Measurements from ENCODE around the gene TRPM1.

TRPM1 gene

DNA sequence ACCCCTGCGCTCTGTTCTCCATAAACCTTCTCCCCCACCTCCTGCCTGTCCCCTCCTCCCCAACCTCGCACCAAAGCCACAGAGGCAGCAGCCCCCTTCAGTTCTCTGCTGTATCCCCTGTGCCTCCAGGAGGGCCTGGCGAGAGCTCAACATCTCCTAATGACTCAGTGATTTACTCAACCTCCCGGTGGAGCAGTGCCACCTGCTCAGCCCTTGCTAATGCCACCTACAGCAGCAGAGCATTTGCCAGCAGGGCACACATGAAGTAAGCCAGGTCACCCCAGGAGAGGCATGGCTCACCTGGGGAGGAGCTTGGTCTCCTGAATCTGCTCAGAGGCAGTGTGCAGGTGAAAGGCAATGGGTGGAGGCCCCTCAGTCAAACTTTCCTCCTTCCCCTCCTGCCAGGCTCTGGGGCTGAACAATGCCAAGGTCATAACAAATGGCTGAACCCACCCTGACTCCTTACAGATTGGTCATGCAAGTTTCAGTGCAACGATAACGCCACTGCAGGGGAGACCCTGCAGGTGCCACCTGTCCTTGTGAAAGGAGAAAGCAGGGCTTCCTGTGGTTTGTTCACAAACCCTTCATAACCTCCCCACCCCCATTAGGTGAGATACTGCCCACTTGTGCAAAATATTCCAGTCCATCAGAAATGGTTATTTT is 19.8 kb downstream of the TRPM1 start:
- no peak for DNase-seq

DNA sequence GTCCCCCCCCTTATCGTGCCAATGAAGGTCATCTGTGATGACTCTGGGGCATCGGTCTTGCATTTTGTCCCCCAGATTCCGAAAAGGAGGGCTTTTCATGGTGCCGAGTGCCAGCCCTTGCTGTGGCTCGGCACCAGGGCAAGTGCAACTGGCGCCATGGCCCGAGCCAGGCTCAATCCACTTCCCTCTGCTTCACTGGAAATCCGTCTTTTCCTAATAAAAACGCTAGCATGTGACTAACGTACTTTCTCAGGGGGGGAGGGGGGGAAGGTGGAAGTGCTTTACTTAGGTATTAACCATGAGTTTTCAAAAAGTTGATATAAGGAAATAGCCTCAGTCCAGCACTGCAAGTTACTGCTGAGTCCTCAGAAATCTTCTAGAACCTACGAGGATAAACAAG is 20.5 kb downstream of the TRPM1 start:
- DNase-seq = no peak

DNA sequence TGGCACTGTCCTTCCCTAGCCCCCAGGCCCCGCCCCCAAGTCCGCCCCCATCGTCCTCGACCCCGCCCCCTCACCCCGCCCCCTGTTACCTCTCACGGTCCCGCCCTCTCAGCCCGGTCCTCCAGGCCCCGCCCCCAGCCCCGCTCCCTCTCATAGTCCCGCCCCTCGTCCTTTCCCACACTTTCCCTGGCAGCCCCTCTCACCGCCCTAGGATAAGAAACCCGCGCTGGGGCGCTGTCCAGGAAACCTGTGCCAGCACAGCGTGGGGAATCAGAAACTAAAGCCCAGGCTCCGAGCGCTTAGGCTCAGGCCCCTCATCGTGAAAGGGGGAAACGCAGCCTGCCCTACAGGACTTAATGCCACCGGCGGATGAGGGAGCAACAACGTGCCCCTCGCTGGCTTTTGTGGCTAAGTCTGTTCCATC is 20.9 kb downstream of the TRPM1 start:
- DNase-seq = no peak

DNA sequence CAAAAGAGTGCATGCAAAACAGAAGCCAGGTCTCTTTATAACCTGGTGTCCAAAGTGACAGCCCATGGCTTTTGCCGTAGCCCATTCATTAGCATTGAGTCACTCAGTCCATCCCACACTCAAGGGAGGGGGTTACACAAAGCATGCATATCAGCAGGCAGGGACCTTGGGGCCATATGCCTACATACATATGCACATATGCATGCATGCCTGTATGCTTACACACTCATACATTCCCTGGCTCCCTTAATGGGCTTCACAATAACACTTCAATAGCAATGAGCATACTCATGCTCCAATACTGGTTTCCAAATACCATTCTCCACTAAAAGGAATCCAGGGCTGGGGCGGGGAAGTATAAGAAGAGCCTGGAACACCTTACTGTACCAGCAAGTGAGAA is 22.0 kb downstream of the TRPM1 start:
- DNase-seq = no peak

DNA sequence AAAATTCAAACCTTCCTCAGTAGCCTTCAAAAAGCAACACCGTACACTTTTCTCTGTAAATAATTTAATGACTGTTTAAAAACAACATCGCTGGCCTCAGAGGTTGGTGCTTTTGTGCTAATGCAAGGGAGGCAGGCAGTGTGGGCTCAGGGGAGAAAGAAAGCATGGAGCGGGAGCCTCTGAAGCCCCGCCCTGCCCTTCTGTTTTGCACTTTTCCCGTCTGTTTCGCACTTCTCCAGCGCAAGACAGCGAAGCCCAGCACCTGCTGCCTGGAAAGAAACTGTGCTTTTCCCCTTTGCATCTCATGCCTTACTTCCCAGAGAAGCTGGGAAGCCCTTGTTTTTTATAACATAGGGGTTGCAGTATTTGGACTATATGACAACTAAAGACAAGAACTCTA is 23.1 kb downstream of the TRPM1 start:
- no peak for DNase-seq

DNA sequence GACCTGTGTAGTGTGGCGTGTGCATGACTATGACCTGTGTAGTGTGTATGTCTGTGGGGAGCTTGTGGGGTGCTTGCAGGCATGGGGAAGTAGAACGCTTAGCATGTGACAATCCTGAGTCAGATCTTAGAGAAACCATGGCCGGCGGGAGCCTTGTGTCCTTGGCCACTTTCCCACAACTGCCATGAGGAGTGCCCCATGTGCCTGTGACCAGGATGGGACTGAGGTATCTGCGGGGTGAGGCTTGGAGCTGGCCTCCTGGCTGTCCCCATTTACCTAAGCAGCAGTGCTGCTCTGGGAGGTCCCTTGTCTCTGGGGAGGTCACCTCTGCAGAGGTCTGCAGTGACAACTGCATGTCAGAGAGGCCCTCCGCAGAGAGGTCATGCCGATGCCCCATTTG is 23.6 kb downstream of the TRPM1 start:
- no peak for DNase-seq

DNA sequence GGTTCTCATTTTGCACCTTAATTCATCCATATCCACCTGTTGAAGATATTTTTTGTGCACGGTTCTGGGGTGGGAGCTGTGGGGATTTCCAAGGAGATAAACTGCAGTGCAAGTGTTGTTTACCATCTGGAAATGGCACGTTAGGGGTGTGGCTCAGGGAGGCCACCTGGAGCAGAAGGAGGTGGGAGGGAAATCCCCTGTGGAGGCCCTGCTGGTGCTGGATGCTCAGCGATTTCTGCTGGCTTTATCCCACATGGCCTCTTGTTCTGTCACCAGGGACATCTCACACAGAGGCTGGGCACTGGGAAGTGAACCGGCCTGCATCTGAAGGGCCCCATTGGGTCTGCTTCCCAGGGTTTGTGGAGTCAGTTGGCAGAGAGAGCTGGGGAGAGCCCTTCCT is 24.3 kb downstream of the TRPM1 start:
- no peak for DNase-seq

DNA sequence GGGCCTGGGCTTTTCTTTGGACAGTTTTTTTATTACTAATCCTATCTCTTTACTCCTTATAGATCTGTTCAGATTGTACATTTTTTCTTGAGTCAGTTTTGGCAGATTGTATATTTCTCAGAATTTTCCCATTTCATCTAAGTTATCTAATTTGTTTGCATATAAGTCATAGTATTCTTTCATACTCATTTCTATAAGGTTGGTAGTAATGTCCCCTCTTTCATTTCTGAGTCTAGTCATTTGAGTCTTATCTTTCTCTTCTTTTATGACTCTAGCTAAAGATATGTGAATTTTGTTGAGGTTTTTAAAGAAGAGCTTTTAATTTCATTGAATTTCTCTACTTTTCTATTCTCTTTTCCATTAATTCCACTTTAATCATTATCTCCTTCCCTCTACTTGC is 27.2 kb downstream of the TRPM1 start:
- no peak for DNase-seq

DNA sequence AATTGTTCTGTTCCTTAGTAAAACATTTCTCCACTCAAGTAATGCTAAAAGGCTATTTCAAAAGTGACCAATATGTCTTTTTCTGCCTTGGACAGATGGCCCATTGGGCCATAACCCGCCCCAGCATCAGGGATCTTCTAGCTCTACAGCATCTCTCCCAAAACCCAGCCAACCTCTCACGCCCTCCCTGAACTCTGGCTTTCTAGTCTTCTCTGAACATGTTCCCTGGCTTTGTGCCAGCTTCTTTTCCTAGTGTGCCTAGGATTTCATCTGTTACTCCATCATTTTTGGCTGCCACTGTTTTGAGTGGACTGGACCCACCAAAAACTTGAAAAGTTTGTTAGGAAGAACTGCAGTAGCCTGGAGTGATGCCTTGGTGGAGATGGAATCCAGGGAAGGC is 30.7 kb downstream of the TRPM1 start:
- DNase-seq = no peak

DNA sequence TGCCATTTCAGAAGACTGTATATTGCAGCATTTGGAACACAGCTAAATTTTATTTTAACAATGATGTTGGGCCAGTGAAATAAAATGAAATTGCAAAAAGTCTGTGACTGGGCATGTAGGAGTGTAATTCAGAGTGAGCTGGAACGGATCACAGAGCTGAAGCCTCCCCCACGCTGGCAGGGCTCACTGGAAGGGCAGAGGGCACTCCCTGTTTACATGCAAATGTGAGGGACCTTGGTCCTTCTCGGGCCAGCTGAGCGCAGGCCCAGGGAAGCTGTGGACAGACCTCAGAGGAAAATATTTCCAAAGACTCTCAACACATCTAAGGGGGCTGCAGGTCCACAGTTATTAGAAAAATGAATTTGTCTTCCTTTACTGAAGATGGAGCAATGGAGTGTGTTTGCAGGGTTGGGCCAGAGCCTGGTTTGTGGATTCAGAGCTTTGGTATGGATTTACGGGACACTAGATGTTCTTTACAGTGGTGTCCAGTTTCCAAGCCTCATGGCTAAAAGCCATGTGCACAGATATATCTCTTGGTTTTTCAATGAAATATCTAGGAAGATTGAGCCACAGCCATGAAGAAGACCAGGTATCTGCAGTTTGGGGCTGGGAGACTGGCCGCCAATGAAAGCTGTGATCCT is 32.0 kb downstream of the TRPM1 start:
- DNase-seq = no peak

DNA sequence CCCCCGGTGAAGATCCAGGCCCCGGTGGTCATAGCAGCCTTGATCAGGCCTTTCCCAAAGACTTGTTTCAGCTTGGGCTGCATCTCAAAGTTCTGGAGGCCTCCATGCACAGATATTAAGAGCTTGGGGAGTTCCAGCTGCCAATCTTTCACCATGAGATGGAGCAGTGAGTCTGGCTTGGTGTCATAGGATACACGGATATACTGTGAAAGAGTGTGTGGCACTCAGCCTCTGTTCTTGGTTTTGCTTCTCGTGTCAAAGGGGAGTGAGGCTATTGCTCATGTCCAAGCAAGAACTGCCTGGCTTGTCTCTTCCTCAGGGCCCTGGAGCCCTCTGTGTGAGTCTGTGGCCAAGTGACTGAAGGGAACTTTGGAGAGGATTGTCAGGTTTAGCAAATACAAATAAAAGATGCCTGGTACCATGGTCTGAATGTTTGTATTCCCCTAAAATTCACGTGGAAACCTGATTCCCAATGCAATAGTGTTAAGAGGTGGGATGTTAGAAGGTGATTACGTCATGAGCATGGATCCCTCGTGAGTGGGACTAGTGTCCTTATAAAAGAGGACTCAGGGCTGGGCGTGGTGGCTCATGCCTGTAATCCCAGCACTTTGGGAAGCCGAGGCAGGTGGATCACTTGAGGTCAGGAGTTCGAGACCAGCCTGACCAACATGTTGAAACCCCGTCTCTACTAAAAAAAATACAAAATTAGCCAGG is 33.5 kb downstream of the TRPM1 start:
- DNase-seq = no peak

DNA sequence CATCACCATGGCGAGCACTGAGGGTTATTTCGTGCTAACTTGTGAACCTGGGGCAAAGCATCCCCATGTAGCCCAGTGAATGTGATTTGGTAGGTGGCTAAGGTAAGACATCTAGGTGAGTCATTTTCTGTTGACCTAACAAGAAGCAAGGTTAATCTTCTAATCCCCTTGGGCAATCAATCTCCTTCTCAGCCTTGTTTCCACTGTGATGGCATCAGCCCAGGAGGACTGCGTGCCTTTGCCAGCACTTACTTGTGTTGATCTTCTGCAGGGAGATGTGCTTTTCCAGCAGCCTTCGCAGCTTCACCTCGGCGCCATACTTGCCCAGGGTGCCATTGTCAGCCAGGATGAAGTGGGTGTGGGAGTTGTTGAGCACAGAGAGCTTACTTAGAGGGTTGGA is 35.7 kb downstream of the TRPM1 start:
- no peak for DNase-seq

DNA sequence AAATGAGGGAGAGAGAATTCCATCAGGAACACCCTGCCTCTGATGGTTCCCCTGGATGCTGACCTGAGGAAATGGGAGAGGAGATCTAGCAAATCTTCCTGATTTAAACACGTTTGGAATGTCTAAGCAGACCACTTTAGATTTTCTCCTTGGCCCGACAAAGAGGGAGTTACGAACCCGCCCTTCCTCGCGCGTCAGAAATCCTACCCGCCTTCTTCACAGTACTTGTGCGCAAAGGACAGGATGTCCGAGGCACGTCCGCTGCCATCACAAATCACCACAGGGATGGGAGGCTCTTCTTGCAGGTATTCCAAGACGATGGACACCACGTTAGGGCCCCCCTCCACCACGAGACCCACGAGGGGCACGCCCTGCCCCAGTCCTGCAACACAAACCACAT is 38.6 kb downstream of the TRPM1 start:
- no peak for DNase-seq

DNA sequence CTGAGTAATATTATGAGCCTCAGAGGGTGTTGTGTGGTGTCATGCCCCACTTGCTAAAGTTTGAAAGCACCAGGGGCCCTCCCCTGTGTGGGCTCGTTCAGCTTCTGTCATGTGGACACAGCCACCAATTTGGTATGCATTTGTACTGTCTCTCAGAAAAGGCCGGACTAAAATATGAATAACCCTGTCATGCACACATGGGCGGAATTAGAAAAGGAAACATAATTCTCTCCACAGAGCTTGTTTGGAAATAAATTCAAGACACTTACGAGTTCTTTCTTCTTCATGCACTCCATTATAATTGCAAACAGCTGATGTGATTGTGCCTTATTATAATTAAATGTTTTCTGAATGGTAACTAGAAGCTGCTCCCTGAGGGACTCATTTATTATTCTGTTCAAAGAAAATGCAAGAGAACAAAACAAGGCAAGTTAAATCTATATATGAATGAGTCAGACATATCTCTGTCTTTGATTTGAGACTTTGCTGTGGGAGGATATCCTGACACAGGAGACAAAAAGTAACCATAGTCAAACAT is 39.1 kb downstream of the TRPM1 start:
- no peak for DNase-seq

DNA sequence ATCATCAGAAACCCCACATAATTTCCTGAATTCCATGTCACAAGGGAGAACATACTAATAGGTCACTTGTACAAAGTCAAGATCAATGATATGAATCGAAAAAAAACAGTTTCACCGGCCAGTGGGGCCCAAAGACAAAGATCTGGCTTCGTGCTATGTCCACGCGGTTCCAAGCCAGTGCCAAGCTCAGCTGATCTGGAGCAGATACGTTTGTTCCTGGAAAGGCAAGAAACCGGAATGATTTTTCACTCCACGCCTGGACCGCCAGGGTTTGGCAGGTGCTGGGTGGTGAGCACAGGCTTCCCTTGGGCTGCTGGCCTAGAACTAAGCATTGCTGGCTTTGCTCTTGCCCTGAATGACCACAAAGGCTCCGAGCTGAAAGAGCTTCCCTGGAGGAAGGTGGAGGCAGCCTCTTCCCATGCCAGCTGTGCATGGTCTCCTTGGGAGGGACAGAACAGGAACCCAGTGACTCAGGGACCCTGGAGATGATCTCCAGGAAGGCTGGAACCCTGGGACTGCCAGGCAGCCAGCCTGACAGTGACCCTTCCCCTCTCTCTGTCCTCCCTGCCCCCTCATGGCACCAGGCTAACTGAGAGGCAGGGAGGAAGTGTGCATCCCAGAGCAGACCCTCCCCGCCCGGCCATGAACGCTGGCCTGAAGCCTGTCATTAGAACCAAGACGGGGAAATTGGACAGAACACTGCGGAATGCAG is 40.9 kb downstream of the TRPM1 start:
- no peak for DNase-seq

DNA sequence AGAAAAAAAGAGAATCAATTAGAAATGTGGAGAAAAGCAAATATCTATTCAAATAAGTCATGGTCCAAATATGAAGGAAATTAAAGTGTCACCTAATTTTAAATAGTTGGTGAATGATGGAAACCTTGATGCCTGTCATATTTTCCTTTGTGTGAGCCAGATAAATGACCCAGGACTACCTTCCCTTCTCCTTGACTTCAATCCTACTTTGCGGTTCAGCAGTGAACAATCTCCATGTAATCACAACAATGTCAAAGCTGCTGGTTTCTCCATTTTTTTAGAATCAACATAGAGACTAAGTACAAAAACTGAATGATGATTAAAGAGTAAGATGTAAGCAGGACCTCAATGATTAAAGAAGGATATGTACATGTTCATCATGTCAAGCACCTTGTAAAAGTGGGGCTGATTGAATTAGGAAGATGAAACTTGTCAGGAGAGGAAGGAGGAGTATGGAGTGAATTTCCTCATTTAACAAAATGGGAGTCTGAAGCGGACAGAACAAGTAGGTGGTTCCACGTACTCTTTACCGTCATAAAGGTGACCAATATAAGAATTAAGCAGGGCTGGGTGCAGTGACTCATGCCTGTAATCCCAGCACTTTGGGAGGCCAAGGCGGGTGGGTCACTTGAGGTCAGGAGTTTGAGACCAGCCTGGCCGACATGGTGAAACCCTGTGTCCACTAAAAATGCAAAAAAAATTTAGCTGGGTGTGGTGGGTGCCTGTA is 43.1 kb downstream of the TRPM1 start:
- no peak for DNase-seq

DNA sequence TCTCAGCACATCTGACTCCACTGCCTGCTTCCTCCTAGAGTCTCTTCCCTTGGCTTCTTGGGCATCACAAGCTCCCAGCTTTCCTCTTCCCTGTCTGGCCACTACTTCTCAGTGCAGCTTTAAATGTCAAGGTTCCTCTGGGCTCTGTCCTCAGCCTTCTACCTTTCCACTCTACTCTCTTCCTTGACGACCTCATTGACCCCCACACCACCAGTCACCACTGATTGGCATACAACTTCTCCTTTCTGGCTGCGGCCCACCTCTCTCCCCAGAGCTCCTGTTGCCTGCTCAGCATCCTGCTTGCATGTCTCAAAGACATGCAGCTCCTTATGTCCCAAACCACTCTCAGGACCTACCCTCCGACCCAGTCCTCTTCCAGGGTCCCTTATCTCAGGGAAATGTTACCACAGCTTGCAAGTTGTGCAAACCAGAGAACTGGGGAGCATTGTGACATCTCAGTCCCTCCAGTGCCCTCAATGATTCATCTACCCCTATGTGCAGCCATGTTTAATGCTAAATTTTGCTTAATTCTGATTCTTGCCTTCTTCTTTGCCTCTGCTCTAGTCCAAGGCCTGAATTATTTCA is 49.9 kb downstream of the TRPM1 start:
- DNase-seq = no peak

DNA sequence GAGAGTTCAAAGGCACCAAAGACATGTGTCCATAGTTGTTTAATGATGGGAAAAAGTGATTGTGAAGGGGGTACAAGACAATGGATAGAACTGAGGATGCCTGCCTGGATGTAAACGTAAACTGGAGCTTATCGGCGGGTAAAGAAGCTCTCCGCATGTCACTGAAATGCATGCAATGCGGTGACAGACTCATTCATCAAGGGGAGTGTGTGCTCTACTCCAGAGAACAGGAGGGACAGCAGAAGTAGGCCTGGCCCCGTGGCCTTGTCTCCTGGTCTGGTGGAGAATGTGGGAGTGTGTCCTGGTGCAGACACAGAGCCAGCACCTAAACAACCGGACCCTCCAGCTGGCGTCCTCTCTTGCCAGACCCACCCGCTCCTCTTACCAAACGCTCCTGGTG is 50.6 kb downstream of the TRPM1 start:
- DNase-seq = no peak

DNA sequence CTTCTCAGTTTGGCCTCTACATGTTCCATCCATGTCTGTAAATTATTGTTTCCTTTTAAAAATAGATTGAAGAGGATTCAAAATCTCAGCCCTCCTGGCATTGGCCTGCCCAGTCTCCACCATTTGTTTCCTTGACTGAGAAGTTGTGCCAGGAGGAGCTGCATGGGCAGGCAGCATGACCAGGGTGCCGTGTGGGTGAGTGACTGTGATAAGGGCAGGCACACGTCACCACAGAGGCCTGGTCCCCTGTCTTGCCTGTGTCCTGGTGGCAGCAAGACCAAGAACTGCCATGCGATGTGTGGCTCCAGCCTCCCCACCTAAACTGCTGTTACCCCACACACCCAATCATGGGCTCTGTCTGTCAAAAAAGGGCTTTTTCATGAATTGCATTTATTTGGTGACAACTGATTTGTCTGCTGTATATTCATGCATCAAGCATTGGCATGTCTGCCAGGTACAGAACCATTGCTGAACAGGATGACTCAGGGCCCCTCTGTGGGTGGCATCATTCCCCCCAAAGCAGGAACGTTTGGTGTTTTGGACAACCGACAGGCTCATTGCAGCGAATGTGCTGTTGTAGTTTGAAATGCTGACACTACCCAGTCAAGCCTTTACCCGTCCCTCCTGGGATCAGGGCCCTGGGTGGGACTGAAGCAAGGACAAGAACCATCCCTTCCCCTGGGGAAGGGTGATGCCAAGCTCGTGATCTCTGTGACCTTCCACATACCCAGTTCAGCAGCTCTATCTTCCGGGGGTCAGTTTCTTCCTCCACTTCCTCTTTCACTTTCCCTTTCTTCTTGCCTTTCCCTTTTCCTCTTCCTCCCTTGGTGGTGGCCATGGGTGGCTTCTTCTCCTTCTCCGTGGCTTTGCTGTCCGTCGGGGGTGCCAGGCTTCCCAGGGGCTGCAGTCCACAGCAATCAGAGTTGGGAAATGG is 51.6 kb downstream of the TRPM1 start:
- DNase-seq = no peak

DNA sequence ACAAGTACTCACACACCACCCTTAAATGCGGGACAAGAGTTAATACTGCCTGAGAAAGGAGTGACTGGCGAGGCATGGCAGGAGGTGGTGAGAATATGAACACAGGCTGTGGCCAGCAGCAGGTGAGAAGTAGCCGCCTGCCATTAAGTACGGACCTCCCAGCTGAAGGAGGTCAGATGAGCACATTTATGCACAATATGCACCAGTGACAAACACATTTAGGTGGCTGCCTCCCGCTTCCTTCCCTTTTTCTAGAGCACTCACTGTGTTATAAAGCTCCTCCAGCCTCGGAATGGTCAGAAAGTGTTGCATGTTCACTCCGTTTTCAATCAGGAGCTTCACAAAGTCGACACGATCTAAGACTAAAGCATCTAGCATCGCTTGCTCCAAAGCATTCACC is 52.4 kb downstream of the TRPM1 start:
- DNase-seq = no peak

DNA sequence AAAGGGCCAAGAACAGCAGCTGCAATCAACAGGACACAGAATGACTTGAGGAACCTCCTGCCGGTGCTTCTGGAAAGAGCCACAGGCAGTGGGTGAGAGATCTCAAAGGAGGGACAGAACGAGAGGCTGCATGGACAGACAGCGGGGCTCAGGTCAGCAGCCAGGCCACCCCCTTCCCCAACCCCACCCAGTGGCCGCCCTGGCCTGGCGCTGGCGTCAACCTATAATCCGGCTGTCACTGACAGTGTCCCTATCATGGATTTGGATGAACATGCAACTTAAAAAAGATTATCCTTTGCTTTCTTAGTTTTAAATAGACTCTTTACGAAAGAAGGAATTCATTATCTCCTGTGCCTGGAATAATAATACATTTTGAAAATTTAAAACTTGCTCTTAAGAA is 54.1 kb downstream of the TRPM1 start:
- no peak for DNase-seq

Measured in activated effector memory CD4-positive, alpha-beta T cell treated with Interleukin-2 at 50 U/mL for 16 hours (primary cell).